ENCODE data around the gene ETS2. TPM values are rescaled to one million over a fixed set of nuclear protein-coding genes. Genes with fewer than 3 reads are reported as not detected.

The ETS2 gene
- polyA plus RNA-seq, 1 donor (not counting 4 experiments of a cell fraction or from before 2014, with no cell fraction given) = 58.5 TPM

- Histone ChIP-seq H3K4me2 (ENCODE audit: control insufficient read depth, extremely low read depth, insufficient read depth, low read depth, low read length) (no peak overlapping the region), H3K9ac (ENCODE audit: control insufficient read depth, extremely low read depth, insufficient read depth, low read length) (peak overlapping the region; percentile 43), H3K36me3 (ENCODE audit: control insufficient read depth in 2 of 2, extremely low read depth in 1 of 2, insufficient read depth in 2 of 2, low read length in 2 of 2) (no peaks in the 10 kb centered on the region), H3K27ac (ENCODE audit: control insufficient read depth, insufficient read depth, low read length) (peak overlapping the region; percentile 96), H4K20me1 (ENCODE audit: control insufficient read depth, extremely low read depth, insufficient read depth, low read length) (no peaks in the 10 kb centered on the region), H3K27me3 (ENCODE audit: control insufficient read depth, extremely low read depth, insufficient read depth, low read length) (no peaks in the 10 kb centered on the region), H3K9me3 (ENCODE audit: control insufficient read depth, low read depth, low read length) (no peaks in the 10 kb centered on the region), H3K4me3 (ENCODE audit: control insufficient read depth in 2 of 3, extremely low read depth in 1 of 3, insufficient read depth in 2 of 3, low read depth in 1 of 3, low read length in 3 of 3) (no peak overlapping the region), H2AFZ (ENCODE audit: control insufficient read depth, low read length) (peak overlapping the region; percentile 0), H3K9me1 (ENCODE audit: control insufficient read depth, extremely low read depth, insufficient read depth, low read length) (no peaks in the 10 kb centered on the region), H3K4me1 (ENCODE audit: control insufficient read depth, extremely low read depth, insufficient read depth, low read length) (peaks cover 46% of the 10 kb centered on the region), H3K79me2 (ENCODE audit: control insufficient read depth, insufficient read depth, low read length) (no peaks in the 10 kb centered on the region)
- FAIRE-seq = no peak
- dilution Hi-C loops (cut with MboI; ENCODE audit: extremely low pct_ligation_motif_present, low sequenced_read_pairs) = no loop called here
- DNase-seq (ENCODE audit: low read depth, low spot score) = no peak
- TF ChIP-seq EZH2 (IDR thresholded peaks at IDR 0.05; ENCODE audit: low read length) = no peak
- TF ChIP-seq, protein P1, sequence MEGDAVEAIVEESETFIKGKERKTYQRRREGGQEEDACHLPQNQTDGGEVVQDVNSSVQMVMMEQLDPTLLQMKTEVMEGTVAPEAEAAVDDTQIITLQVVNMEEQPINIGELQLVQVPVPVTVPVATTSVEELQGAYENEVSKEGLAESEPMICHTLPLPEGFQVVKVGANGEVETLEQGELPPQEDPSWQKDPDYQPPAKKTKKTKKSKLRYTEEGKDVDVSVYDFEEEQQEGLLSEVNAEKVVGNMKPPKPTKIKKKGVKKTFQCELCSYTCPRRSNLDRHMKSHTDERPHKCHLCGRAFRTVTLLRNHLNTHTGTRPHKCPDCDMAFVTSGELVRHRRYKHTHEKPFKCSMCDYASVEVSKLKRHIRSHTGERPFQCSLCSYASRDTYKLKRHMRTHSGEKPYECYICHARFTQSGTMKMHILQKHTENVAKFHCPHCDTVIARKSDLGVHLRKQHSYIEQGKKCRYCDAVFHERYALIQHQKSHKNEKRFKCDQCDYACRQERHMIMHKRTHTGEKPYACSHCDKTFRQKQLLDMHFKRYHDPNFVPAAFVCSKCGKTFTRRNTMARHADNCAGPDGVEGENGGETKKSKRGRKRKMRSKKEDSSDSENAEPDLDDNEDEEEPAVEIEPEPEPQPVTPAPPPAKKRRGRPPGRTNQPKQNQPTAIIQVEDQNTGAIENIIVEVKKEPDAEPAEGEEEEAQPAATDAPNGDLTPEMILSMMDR (optimal IDR thresholded peaks at IDR 0.05 in 1 of 3, IDR thresholded peaks at IDR 0.05 in 1 of 3, conservative IDR thresholded peaks at IDR 0.05 in 1 of 3; ENCODE audit: extremely low read depth in 1 of 3, insufficient read depth in 2 of 3, low read length in 3 of 3) = no peak
Measured at GRCh38 chr21:38838598-38839327, 33.0 kb downstream of the ETS2 start.

DNA sequence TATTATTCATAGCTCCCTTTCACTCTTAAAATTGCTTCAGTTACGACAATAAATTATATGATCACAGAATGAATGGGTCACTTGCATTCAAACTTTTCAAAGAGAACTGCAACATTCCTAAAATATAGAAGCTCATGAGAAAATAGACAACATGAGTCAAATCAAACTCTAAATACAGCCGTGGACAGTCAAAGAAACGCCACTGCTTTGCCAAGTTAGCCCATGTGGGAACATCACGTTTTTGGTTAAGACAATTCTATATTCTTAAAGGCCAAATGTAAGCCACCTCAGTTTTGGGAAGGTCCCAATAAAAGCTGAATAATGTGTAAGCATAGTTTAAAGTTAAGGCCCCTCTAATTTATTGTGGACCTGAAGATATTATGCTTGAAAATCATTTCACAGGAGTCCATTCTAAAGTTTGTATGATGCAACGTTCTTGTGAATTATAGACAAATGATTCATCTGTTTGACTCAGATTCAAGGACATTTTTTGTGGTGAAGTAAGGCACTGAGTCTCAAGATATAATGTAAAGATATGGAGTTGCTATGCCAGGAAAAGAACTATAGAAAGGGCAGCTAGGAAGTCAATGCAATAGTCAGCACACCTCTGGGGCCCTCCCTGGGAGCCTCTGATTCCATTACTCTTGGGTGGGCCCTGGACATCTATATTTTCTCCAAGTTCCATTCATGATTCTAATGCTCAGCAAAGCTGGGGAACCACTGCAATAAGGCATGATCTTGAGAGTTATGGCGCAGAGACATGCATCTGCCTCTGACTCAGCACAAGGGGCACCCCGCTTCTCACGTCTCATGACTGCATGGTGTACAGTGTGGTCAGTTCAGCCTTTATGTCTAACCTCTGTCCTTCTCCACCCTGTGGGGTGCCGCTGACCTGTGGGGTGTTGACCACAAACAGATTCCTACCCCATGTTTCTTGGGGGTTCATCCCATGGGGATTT, 33.9 kb downstream of the ETS2 start:
- Histone ChIP-seq H4K20me1 (ENCODE audit: control insufficient read depth, extremely low read depth, insufficient read depth, low read length) (no peaks in the 10 kb centered on the region), H3K4me1 (ENCODE audit: control insufficient read depth, extremely low read depth, insufficient read depth, low read length) (peaks cover 47% of the 10 kb centered on the region), H3K9ac (ENCODE audit: control insufficient read depth, extremely low read depth, insufficient read depth, low read length) (peak overlapping the region; percentile 76), H3K9me3 (ENCODE audit: control insufficient read depth, low read depth, low read length) (no peaks in the 10 kb centered on the region), H3K36me3 (ENCODE audit: control insufficient read depth in 2 of 2, extremely low read depth in 1 of 2, insufficient read depth in 2 of 2, low read length in 2 of 2) (no peaks in the 10 kb centered on the region), H3K27ac (ENCODE audit: control insufficient read depth, insufficient read depth, low read length) (peak overlapping the region; percentile 96), H3K79me2 (ENCODE audit: control insufficient read depth, insufficient read depth, low read length) (no peaks in the 10 kb centered on the region), H3K4me2 (ENCODE audit: control insufficient read depth, extremely low read depth, insufficient read depth, low read depth, low read length) (peak overlapping the region; percentile 49), H3K9me1 (ENCODE audit: control insufficient read depth, extremely low read depth, insufficient read depth, low read length) (no peaks in the 10 kb centered on the region), H3K4me3 (ENCODE audit: control insufficient read depth in 2 of 3, extremely low read depth in 1 of 3, insufficient read depth in 2 of 3, low read depth in 1 of 3, low read length in 3 of 3) (no peak overlapping the region), H3K27me3 (ENCODE audit: control insufficient read depth, extremely low read depth, insufficient read depth, low read length) (no peaks in the 10 kb centered on the region), H2AFZ (ENCODE audit: control insufficient read depth, low read length) (no peak overlapping the region)
- dilution Hi-C loops (cut with MboI; ENCODE audit: extremely low pct_ligation_motif_present, low sequenced_read_pairs) = no loop called here
- DNase-seq (ENCODE audit: low read depth, low spot score) (no peak), FAIRE-seq (peak; percentile 75)
- TF ChIP-seq, protein P1 (optimal IDR thresholded peaks at IDR 0.05 in 1 of 3, IDR thresholded peaks at IDR 0.05 in 1 of 3, conservative IDR thresholded peaks at IDR 0.05 in 1 of 3; ENCODE audit: extremely low read depth in 1 of 3, insufficient read depth in 2 of 3, low read length in 3 of 3) = no peak
- TF ChIP-seq EZH2 (IDR thresholded peaks at IDR 0.05; ENCODE audit: low read length) = no peak
